Neural progenitor cell (in vitro differentiated cells): ENCODE measurements around the gene SLCO3A1. TPM values are rescaled to one million over a fixed set of nuclear protein-coding genes. Genes with fewer than 3 reads are reported as not detected.

Experiments used
- DNase-seq: peaks from one replicate; pipeline ENCODE4 v3.0.0-alpha.2; 2016; ENCODE audit warnings: low spot score
- H2AFZ ChIP-seq: fragments of 200-600 bp; sonication (generic); replicated peaks from 2 replicates; pipeline ENCODE4 v1.6.1; 2016; ENCODE audit warnings: antibody characterized with exemption
- H3F3A ChIP-seq: fragments of 200-600 bp; sonication (generic); 2 replicates; pipeline ENCODE4 v1.6.1; 2016; ENCODE audit warnings: antibody characterized with exemption, low read depth
- H3K27ac ChIP-seq: fragments of 200-600 bp; sonication (generic); 2 replicates; pipeline ENCODE4 v1.5.1; 2016; ENCODE audit warnings: mild to moderate bottlenecking
- H3K27me3 ChIP-seq: fragments of 200-600 bp; sonication (generic); 2 replicates; pipeline ENCODE4 v1.6.1; 2016; ENCODE audit warnings: mild to moderate bottlenecking, moderate library complexity
- H3K36me3 ChIP-seq: fragments of 200-600 bp; sonication (generic); 2 replicates; pipeline ENCODE4 v1.5.1; 2016
- H3K4me1 ChIP-seq: fragments of 200-600 bp; sonication (generic); 2 replicates; pipeline ENCODE4 v1.6.1; 2016; ENCODE audit warnings: mixed run types
- H3K4me2 ChIP-seq: fragments of 200-600 bp; sonication (generic); 2 replicates; pipeline ENCODE4 v1.6.1; 2016
- H3K4me3 ChIP-seq: fragments of 200-600 bp; sonication (generic); 2 replicates; pipeline ENCODE4 v1.5.1; 2016
- H3K79me2 ChIP-seq: fragments of 200-600 bp; sonication (generic); 2 replicates; pipeline ENCODE4 v1.6.1; 2016; ENCODE audit warnings: low read depth
- H3K9ac ChIP-seq: fragments of 200-600 bp; sonication (generic); 2 replicates; pipeline ENCODE4 v1.6.1; 2016
- H3K9me3 ChIP-seq: fragments of 200-600 bp; sonication (generic); 2 replicates; pipeline ENCODE4 v1.5.1; 2016; ENCODE audit warnings: low read depth
- H4K20me1 ChIP-seq: fragments of 200-600 bp; sonication (generic); 2 replicates; pipeline ENCODE4 v1.6.1; 2016; ENCODE audit warnings: low read depth
- H3K27ac Mint-ChIP-seq: 3 replicates; pipeline ENCODE4 v1.8.0; 2021; ENCODE audit warnings: mixed read lengths
- H3K27me3 Mint-ChIP-seq: 2 replicates; pipeline ENCODE4 v1.8.0; 2022; ENCODE audit warnings: low read depth, mild to moderate bottlenecking, inconsistent platforms, moderate library complexity, mixed read lengths; ENCODE audit not compliant: insufficient read depth
- H3K36me3 Mint-ChIP-seq: 3 replicates; pipeline ENCODE4 v1.8.0; 2021; ENCODE audit warnings: mixed read lengths
- H3K4me1 Mint-ChIP-seq: 3 replicates; pipeline ENCODE4 v1.8.0; 2021; ENCODE audit warnings: mixed read lengths
- H3K4me3 Mint-ChIP-seq: 3 replicates; pipeline ENCODE4 v1.8.0; 2021; ENCODE audit warnings: mild to moderate bottlenecking, moderate library complexity, mixed read lengths
- H3K9me3 Mint-ChIP-seq: 3 replicates; pipeline ENCODE4 v1.8.0; 2020; ENCODE audit warnings: mixed read lengths
- EZH2 ChIP-seq: fragments of 200-600 bp; sonication (generic); IDR thresholded peaks from 2 replicates; pipeline ENCODE4 v1.6.1; 2017; ENCODE audit warnings: antibody characterized with exemption, mild to moderate bottlenecking, moderate library complexity
- EZH2phosphoT487 ChIP-seq: fragments of 200-600 bp; sonication (generic); IDR thresholded peaks from 2 replicates; pipeline ENCODE4 v1.6.1; 2017; ENCODE audit warnings: antibody characterized with exemption
- total RNA-seq: library from RNA; depleted of rRNA; stranded (reverse); fragments of >200 nt; gene quantifications from 2 replicates; pipeline ENCODE4 v1.2.3, GENCODE V29; 2015; ENCODE audit warnings: low replicate concordance
- TF ChIP-seq, protein P1 (sequence below): fragments of 200-600 bp; sonication (generic); IDR thresholded peaks from 2 replicates; pipeline ENCODE4 v1.5.1; 2017; ENCODE audit warnings: antibody characterized with exemption, mild to moderate bottlenecking

The SLCO3A1 gene
- total RNA-seq, 1 donor from 2014 or later: 6.6 TPM

DNA sequence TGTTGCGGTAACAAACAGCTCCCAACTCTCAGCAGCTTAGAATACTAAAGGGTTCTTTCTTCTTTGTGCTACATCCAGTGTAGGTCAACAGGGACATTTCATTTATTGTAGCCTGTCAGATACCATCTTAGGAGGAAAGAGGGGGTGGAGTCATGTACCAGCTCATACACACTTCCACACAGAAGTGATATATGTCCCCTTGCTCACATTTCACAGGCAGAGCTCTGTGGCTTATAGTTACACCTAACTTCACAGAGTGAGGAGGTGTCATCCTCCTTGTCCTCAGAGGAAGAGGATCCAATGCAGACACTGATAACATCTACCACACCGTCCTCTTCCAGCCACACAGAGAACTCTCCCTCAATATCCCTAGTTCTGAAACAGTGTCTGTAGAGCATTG lies 247.2 kb downstream of the SLCO3A1 start:
- H3K36me3 Mint-ChIP-seq: no peaks in the 10 kb centered on the region
- no peak overlapping the region for H3K4me3 Mint-ChIP-seq
- H3K27me3 Mint-ChIP-seq: peaks cover 2% of the 10 kb centered on the region

DNA sequence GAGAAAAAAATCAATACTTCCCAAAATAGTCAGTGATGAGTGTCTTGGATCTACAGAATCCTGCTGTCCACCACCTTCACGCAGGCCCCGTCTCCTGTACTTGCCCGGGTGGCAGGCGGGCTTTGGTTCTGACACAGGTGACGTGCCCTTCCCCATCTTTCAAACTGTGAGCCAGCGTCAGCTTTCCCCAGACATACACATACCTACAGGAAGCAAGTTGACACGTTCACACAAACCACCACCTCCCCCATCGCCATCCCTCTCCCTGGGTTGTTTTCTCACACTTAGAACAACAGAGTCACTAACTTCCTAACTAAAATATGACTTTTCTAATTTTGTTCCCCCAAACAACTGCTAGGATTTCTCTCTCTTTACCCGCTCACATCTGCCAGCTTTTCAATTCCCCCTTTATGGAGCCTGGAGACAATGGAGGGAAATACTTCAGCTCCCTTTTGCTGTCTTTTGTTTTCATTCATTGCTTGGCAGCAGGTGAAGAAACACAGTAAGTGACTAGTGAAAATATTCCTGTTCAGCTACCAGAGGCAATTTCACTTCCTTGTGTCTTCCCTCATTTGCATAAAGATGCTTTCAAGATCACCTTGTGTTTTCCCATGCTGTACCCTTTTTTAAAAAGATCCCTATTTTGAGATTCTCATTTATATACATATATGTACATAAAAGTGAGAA lies 248.3 kb downstream of the SLCO3A1 start:
- Mint-ChIP-seq H3K27ac (peak overlapping the region; percentile 60), H3K36me3 (no peaks in the 10 kb centered on the region), H3K9me3 (peaks cover 3% of the 10 kb centered on the region), H3K4me3 (no peak overlapping the region), H3K4me1 (peaks cover 53% of the 10 kb centered on the region), H3K27me3 (peaks cover 2% of the 10 kb centered on the region)
- Histone ChIP-seq H4K20me1 (no peaks in the 10 kb centered on the region), H3K27ac (no peak overlapping the region), H3K9ac (no peak overlapping the region), H3K36me3 (no peaks in the 10 kb centered on the region), H3F3A (peaks cover 6% of the 10 kb centered on the region), H3K4me1 (peaks cover 45% of the 10 kb centered on the region), H3K9me3 (no peaks in the 10 kb centered on the region), H3K79me2 (no peaks in the 10 kb centered on the region), H3K4me3 (no peak overlapping the region), H3K27me3 (no peaks in the 10 kb centered on the region), H3K4me2 (peak overlapping the region; percentile 38), H2AFZ (no peak overlapping the region)
- no peak for DNase-seq
- TF ChIP-seq, protein P1, sequence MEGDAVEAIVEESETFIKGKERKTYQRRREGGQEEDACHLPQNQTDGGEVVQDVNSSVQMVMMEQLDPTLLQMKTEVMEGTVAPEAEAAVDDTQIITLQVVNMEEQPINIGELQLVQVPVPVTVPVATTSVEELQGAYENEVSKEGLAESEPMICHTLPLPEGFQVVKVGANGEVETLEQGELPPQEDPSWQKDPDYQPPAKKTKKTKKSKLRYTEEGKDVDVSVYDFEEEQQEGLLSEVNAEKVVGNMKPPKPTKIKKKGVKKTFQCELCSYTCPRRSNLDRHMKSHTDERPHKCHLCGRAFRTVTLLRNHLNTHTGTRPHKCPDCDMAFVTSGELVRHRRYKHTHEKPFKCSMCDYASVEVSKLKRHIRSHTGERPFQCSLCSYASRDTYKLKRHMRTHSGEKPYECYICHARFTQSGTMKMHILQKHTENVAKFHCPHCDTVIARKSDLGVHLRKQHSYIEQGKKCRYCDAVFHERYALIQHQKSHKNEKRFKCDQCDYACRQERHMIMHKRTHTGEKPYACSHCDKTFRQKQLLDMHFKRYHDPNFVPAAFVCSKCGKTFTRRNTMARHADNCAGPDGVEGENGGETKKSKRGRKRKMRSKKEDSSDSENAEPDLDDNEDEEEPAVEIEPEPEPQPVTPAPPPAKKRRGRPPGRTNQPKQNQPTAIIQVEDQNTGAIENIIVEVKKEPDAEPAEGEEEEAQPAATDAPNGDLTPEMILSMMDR: no peak
- no peak for TF ChIP-seq EZH2phosphoT487
- no peak for TF ChIP-seq EZH2

More for the DNA sequence above, 247.2 kb downstream of the SLCO3A1 start:
- Histone ChIP-seq H4K20me1 (no peaks in the 10 kb centered on the region), H3F3A (peaks cover 6% of the 10 kb centered on the region), H3K4me2 (no peak overlapping the region), H3K9ac (no peak overlapping the region), H3K36me3 (no peaks in the 10 kb centered on the region), H3K27ac (no peak overlapping the region), H3K79me2 (no peaks in the 10 kb centered on the region), H3K27me3 (no peaks in the 10 kb centered on the region), H3K4me3 (no peak overlapping the region), H3K9me3 (no peaks in the 10 kb centered on the region), H3K4me1 (peaks cover 39% of the 10 kb centered on the region), H2AFZ (no peak overlapping the region)
- no peak for DNase-seq
- Mint-ChIP-seq H3K9me3 (peaks cover 3% of the 10 kb centered on the region), H3K4me1 (peaks cover 44% of the 10 kb centered on the region), H3K27ac (no peak overlapping the region)
- TF ChIP-seq EZH2 (no peak), EZH2phosphoT487 (no peak)
- TF ChIP-seq, protein P1: no peak

- no peaks in the 10 kb centered on the region for H3K9me3 ChIP-seq
- Mint-ChIP-seq H3K27me3 (peaks cover 2% of the 10 kb centered on the region), H3K27ac (no peak overlapping the region), H3K4me3 (no peak overlapping the region), H3K4me1 (peaks cover 54% of the 10 kb centered on the region), H3K36me3 (no peaks in the 10 kb centered on the region), H3K9me3 (peaks cover 3% of the 10 kb centered on the region)
- H2AFZ ChIP-seq: no peak overlapping the region
- no peak overlapping the region for H3K9ac ChIP-seq
- H3K4me2 ChIP-seq: no peak overlapping the region
- DNase-seq: no peak
- no peak overlapping the region for H3K27ac ChIP-seq
- no peak overlapping the region for H3K4me3 ChIP-seq
- TF ChIP-seq EZH2 (no peak), EZH2phosphoT487 (no peak)
- TF ChIP-seq, protein P1: no peak
- H3K27me3 ChIP-seq: no peaks in the 10 kb centered on the region
- no peaks in the 10 kb centered on the region for H4K20me1 ChIP-seq
- no peaks in the 10 kb centered on the region for H3K36me3 ChIP-seq
- peaks cover 45% of the 10 kb centered on the region for H3K4me1 ChIP-seq
- peaks cover 6% of the 10 kb centered on the region for H3F3A ChIP-seq
- no peaks in the 10 kb centered on the region for H3K79me2 ChIP-seq
Measured at GRCh38 chr15:92102395-92102755, 248.9 kb downstream of the SLCO3A1 start.
